ENCODE data around the gene CCZ1B.
A peak's percentile ranks its signal among the peaks of the same experiment; 100 is the strongest.
"Not testable (repeated sequence)": the region's sequence is repeated elsewhere in the genome, so short reads cannot be mapped to it uniquely, and the experiment has no call there.

The CCZ1B gene

DNA sequence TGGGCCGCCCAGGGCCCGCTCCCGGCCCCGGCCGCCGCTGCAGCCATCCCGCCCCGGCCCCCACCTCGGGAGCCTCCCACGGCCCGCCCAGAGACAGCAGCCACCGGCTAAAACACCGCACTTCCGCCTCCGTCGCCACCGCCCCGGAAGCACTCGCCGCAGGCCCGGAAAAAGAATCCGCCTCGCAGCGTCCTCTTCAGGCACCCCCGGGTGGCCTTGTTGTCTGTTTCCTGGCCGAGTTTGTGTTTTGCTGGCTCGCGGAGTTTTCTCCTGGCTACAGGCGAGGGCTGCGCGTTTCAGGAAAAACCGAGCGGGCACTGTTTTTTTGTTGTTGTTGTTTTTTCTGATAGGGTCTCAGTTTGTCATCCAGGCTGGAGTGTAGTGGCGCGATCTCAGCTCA lies at the start of gene CCZ1B:
CCZ1B (minus strand) TSS at position 125 of the 400 bp plus-strand sequence; CDS start at position 47, 78 bp downstream.
- H2AFZ ChIP-seq (ENCODE audit: low read depth, low read length); H3K9me3 ChIP-seq (ENCODE audit: low read length); H3K4me1 ChIP-seq (ENCODE audit: insufficient read depth, low read length); H3K36me3 ChIP-seq (ENCODE audit: insufficient read depth, low read length); H3K27me3 ChIP-seq (ENCODE audit: insufficient read depth, low read length): not testable (repeated sequence)
- peak within 1 kb of the TSS; percentile 60 for H3K4me3 ChIP-seq (ENCODE audit: low read length)

DNA sequence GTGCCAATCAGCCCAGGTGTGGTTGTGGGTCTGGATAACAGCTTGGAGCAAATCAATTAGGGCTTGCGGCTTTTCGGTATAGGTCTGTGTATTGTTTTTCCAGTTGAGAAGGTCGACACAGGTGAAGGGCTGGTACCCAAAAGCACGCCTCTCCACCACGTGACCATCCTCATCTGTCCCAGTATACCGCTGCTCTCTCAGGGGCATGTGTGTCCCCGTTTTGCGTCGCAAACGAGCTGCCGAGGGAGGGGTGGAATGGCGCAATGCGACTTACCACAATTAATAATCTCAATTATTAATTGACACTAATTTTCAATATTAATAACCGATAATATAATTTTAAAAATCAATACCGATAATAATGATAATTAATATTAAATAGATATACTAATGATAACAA lies 48.9 kb upstream of the CCZ1B start:
- not testable (repeated sequence) for H3K27me3 ChIP-seq (ENCODE audit: insufficient read depth, low read length); H3K4me1 ChIP-seq (ENCODE audit: insufficient read depth, low read length); H3K9me3 ChIP-seq (ENCODE audit: low read length); H3K4me3 ChIP-seq (ENCODE audit: low read length); H2AFZ ChIP-seq (ENCODE audit: low read depth, low read length); H3K36me3 ChIP-seq (ENCODE audit: insufficient read depth, low read length)

DNA sequence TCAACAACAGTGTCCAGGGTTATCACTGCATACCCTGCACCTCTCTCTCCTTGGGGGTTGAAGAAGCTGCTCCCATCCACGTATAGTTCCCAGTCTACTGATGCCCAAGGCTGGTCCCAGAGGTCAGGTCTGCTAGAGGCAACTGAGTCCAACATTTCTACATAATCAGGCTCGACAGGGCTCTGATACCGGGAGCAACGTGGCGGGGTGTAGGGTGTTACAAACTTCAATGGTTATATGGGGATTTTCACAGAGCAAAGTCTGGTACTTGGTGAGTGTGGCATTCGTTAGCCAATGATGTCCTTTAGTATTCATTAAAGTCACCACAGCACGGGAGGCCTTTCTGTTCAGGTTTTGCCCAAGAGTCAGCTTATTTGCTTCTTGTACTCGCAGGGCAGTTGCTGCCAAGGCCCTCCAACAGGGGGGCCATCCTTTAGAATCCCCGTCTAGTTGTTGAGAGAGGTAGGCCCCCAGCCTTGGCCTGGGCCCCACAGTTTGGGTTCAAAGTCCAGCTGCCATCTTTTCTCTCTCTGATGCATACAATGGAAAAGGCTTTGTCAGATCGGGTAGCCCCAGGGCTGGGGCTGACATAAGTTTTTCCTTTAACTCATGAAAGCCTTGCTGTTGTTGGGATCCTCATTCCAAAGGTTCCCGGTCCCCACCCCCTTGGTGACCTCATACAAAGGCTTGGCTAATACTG lies 46.3 kb upstream of the CCZ1B start:
- H3K4me3 ChIP-seq (ENCODE audit: low read length); H3K36me3 ChIP-seq (ENCODE audit: insufficient read depth, low read length); H3K4me1 ChIP-seq (ENCODE audit: insufficient read depth, low read length); H3K9me3 ChIP-seq (ENCODE audit: low read length); H3K27me3 ChIP-seq (ENCODE audit: insufficient read depth, low read length); H2AFZ ChIP-seq (ENCODE audit: low read depth, low read length): not testable (repeated sequence)

DNA sequence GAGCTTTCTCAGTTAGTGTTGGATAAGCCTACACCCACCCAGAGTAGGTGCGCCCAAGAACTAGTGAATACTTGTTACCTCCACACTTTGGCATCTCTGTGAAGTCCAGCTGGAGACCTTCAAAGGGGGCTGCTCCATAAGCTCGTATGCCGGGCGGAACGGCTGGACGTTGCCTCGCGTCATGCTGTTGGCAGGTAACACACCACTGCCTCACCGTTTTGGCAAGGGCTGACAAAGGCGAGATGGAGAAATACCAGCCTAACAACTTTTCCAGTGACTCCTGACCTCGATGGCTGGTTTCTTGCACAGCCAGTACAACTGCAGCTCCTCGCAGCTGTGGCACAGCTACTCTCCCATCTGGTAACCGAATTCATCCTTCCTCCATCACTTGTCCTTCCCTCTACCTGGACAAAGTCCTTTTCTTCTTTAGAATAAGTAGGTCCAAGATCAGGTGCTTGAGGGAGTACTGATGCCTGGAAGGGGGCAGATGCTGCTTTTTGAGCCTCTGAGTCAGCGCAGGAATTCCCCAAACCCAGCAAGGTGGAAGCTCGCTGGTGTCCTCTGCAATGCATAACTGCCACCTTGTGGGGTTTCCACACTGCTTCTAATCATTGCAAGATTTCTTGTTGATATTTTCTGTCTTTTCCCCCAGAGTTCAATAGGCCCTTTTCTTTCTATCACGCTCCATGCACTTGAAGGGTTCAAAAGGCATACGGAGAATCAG lies 45.5 kb upstream of the CCZ1B start:
- H3K4me3 ChIP-seq (ENCODE audit: low read length); H3K4me1 ChIP-seq (ENCODE audit: insufficient read depth, low read length); H3K36me3 ChIP-seq (ENCODE audit: insufficient read depth, low read length); H3K9me3 ChIP-seq (ENCODE audit: low read length); H2AFZ ChIP-seq (ENCODE audit: low read depth, low read length); H3K27me3 ChIP-seq (ENCODE audit: insufficient read depth, low read length): not testable (repeated sequence)

DNA sequence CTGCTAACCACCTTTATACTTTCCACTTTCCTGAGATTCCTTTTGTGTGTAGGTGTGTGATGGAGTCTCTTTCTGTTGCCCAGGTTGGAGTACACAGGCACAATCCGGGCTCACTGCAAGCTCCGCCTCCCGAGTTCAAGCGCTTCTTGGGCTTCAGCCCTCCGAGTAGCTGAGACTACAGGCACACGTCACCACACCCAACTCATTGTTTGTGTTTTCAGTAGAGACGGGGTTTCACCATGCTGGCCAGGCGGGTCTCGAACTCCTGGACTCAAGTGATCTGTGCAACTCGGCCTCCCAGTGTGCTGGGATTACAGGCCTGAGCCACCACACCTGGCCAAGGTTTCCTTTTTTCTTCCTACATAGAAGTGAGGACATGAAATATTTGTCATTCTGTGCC lies 38.7 kb upstream of the CCZ1B start:
- H3K27me3 ChIP-seq (ENCODE audit: insufficient read depth, low read length); H3K4me3 ChIP-seq (ENCODE audit: low read length); H3K4me1 ChIP-seq (ENCODE audit: insufficient read depth, low read length); H2AFZ ChIP-seq (ENCODE audit: low read depth, low read length); H3K9me3 ChIP-seq (ENCODE audit: low read length); H3K36me3 ChIP-seq (ENCODE audit: insufficient read depth, low read length): not testable (repeated sequence)

DNA sequence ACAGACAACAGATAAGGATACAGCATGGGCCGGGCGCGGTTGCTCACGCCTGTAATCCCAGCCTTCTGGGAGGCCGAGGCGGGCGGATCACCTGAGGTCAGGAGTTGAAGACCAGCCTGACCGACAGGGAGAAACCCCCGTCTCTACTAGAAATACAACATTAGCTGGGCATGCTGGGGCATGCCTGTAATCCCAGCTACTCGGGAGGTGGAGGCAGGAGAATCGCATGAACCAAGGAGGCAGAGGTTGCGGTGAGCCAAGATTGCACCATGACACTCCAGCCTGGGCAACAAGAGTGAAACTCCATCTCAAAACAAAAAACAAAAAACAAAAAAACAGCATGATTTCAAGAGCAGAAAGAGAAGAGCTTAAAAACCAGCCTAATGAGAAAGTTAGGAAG lies 38.1 kb upstream of the CCZ1B start:
- H2AFZ ChIP-seq (ENCODE audit: low read depth, low read length); H3K27me3 ChIP-seq (ENCODE audit: insufficient read depth, low read length); H3K9me3 ChIP-seq (ENCODE audit: low read length); H3K4me3 ChIP-seq (ENCODE audit: low read length); H3K36me3 ChIP-seq (ENCODE audit: insufficient read depth, low read length); H3K4me1 ChIP-seq (ENCODE audit: insufficient read depth, low read length): not testable (repeated sequence)

DNA sequence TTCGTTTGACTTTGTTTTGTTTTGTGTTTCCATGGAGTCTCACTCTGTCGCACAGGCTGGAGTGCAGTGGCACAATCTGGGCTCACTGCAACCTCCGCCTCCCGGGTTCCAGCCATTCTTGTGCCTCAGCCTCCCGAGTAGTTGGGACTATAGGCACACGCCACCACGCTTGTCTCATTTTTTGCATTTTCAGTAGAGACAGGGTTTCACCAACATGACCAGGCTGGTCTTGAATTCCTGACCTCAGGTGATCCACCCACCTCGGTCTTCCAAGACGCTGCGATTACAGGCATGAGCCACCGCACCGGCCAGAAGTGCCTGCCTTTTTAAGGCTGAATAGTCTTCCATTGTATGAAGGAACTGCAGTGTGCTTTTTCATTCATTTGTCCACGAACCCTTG lies 36.8 kb upstream of the CCZ1B start:
- not testable (repeated sequence) for H3K4me3 ChIP-seq (ENCODE audit: low read length); H3K9me3 ChIP-seq (ENCODE audit: low read length); H3K27me3 ChIP-seq (ENCODE audit: insufficient read depth, low read length); H3K36me3 ChIP-seq (ENCODE audit: insufficient read depth, low read length); H3K4me1 ChIP-seq (ENCODE audit: insufficient read depth, low read length); H2AFZ ChIP-seq (ENCODE audit: low read depth, low read length)

DNA sequence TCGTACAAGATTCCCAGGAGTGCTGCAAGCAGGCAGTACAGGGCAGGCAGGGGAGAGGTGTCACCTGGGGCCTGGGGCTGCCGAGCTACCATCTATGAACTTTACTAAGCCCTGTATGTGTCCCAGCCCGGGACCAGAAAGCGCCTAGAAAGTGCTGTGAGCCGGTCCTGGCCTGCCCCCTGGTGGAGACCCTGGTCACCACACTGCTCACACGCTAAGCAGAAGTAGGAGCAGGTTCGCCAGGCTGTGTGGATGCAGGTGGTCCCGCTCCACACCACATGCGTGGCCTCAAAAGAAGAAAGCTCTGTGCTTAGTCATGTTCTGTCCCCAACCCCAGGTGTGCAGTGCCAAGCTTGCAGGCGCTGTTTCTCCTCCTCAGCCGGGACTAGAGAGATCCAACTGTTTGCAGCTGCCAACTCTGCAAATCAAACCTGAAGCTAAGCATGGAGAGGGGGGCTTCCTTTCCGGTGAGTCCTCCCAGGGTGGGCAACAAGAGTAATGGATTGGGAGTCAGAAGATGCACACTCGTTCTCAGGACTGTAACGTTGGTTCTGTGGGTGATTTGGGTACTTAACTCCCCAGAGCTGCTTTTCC lies 31.7 kb upstream of the CCZ1B start:
- not testable (repeated sequence) for H3K4me1 ChIP-seq (ENCODE audit: insufficient read depth, low read length); H3K9me3 ChIP-seq (ENCODE audit: low read length); H3K36me3 ChIP-seq (ENCODE audit: insufficient read depth, low read length); H3K4me3 ChIP-seq (ENCODE audit: low read length); H2AFZ ChIP-seq (ENCODE audit: low read depth, low read length); H3K27me3 ChIP-seq (ENCODE audit: insufficient read depth, low read length)

GRCh38 chr7:6855563-6856131 lies 29.6 kb upstream of the CCZ1B start:
- not testable (repeated sequence) for H3K4me1 ChIP-seq (ENCODE audit: insufficient read depth, low read length); H3K27me3 ChIP-seq (ENCODE audit: insufficient read depth, low read length); H3K9me3 ChIP-seq (ENCODE audit: low read length); H2AFZ ChIP-seq (ENCODE audit: low read depth, low read length); H3K4me3 ChIP-seq (ENCODE audit: low read length); H3K36me3 ChIP-seq (ENCODE audit: insufficient read depth, low read length)

DNA sequence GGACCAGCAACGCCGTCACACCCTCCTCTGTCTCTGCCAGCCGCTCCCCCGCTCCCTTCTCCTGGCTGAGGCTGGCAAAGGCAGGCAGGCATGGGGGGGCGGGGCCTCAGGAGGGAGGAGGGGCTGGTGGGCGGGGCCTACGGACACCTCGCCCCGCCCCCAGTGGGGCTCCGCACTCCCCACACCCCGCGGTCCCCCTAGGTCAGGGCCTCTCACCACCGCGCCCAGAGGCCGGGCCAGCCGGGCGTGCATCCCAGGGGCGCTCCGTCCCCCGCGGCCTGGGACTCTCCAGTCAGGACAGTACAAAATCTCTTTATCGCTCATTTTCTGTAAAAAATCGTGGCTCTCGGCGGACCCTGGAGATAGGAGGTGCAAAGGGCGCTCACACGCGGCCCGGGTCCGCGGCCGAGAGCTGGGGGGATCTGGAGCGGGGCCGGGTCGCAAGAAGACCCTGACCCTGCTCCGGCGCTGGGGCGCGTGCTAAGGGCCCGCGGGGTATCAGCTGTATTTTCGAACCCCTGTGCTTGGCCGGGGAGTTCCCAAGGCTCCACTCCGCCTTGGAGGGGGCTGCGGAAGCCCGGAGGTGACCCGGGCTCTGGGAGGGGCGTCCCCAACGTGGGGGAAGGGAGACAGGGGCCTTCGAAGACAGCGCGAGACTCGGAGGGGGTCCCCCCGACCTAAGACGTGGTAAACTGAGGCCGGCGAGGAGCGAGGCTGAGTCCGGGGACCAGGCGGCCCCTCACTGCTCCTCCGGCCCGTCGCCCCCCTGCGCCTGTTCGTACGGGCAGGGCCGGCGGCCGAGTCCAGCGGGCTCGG lies 28.9 kb upstream of the CCZ1B start:
- H2AFZ ChIP-seq (ENCODE audit: low read depth, low read length); H3K27me3 ChIP-seq (ENCODE audit: insufficient read depth, low read length); H3K36me3 ChIP-seq (ENCODE audit: insufficient read depth, low read length); H3K9me3 ChIP-seq (ENCODE audit: low read length); H3K4me1 ChIP-seq (ENCODE audit: insufficient read depth, low read length); H3K4me3 ChIP-seq (ENCODE audit: low read length): not testable (repeated sequence)

GRCh38 chr7:6853681-6854080 lies 27.6 kb upstream of the CCZ1B start:
- H3K4me1 ChIP-seq (ENCODE audit: insufficient read depth, low read length); H3K4me3 ChIP-seq (ENCODE audit: low read length); H3K36me3 ChIP-seq (ENCODE audit: insufficient read depth, low read length); H2AFZ ChIP-seq (ENCODE audit: low read depth, low read length); H3K9me3 ChIP-seq (ENCODE audit: low read length); H3K27me3 ChIP-seq (ENCODE audit: insufficient read depth, low read length): not testable (repeated sequence)

- H2AFZ ChIP-seq (ENCODE audit: low read depth, low read length); H3K36me3 ChIP-seq (ENCODE audit: insufficient read depth, low read length); H3K4me1 ChIP-seq (ENCODE audit: insufficient read depth, low read length); H3K4me3 ChIP-seq (ENCODE audit: low read length); H3K9me3 ChIP-seq (ENCODE audit: low read length); H3K27me3 ChIP-seq (ENCODE audit: insufficient read depth, low read length): not testable (repeated sequence)
Observed at GRCh38 chr7:6849127-6849526, 23.1 kb upstream of the CCZ1B start.

DNA sequence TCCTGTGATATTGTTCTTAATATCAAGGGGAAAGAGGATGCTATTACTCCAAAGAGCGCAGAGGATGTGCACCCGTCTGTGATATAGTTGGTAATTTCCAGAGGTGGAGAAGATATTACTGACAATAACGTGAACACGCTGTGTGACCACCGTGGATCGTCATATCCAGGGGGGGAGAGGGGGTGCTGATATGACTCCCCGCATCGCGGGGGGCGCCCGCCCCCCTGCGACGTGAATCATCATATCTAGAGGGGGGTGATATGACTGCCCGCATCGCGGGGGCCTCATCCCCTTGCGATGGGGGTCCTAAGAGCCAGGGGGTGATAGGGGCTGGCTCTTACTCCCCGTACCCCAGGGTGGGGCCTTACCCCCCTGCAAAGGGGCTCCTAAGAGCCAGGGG lies 21.7 kb upstream of the CCZ1B start:
- H3K4me3 ChIP-seq (ENCODE audit: low read length); H3K27me3 ChIP-seq (ENCODE audit: insufficient read depth, low read length); H3K36me3 ChIP-seq (ENCODE audit: insufficient read depth, low read length); H2AFZ ChIP-seq (ENCODE audit: low read depth, low read length); H3K4me1 ChIP-seq (ENCODE audit: insufficient read depth, low read length); H3K9me3 ChIP-seq (ENCODE audit: low read length): not testable (repeated sequence)
